BLaER1 treated with 17β-estradiol and CSF1 and Interleukin-3, amounts not matched to agents 10 nM and 100 nM (cell line): ENCODE data around the gene INPP5A.
A peak's percentile ranks its signal among the peaks of the same experiment; 100 is the strongest.

Experiments used
- H3K27ac ChIP-seq, 11 experiments: shearing (Covaris generic); formaldehyde crosslinking; 2 replicates each; pipeline ENCODE4 v1.8.1; 2022
- H3K27me3 ChIP-seq, 11 experiments: shearing (Covaris generic); formaldehyde crosslinking; 2 replicates each; pipeline ENCODE4 v1.8.1; 2022
- H3K36me3 ChIP-seq, 11 experiments: shearing (Covaris generic); formaldehyde crosslinking; 2 replicates each; pipeline ENCODE4 v1.8.1; 2022
- H3K4me1 ChIP-seq, 10 experiments: shearing (Covaris generic); formaldehyde crosslinking; 2 replicates each; pipeline ENCODE4 v1.8.1; 2022
- H3K4me2 ChIP-seq, 11 experiments: shearing (Covaris generic); formaldehyde crosslinking; 2 replicates each; pipeline ENCODE4 v1.8.1; 2022
- H3K4me3 ChIP-seq, 10 experiments: shearing (Covaris generic); formaldehyde crosslinking; 2 replicates each; pipeline ENCODE4 v1.8.1; 2022
- H3K9ac ChIP-seq, 11 experiments: shearing (Covaris generic); formaldehyde crosslinking; 2 replicates each; pipeline ENCODE4 v1.8.1; 2022
- H3K9me3 ChIP-seq, 11 experiments: shearing (Covaris generic); formaldehyde crosslinking; replicated peaks in 1 of 11; 2 replicates each; pipeline ENCODE4 v1.8.1; 2022
- H4K20me1 ChIP-seq, 11 experiments: shearing (Covaris generic); formaldehyde crosslinking; 2 replicates each; pipeline ENCODE4 v1.8.1; 2022
- Cebpa-rat ChIP-seq, 11 experiments: shearing (Covaris generic); IDR thresholded peaks; 2 replicates each; pipeline ENCODE4 v1.8.1; 2022

The INPP5A gene

GRCh38 chr10:132494866-132495630, 42.5 kb upstream of the INPP5A start:
- H3K27me3 ChIP-seq: peaks cover 13 to 38% (median 22%) of the 10 kb centered on the region in 11 experiments; a peak in 21 of 22 replicates
- H3K9me3 ChIP-seq: peaks cover 0 to 15% (median 10%) of the 10 kb centered on the region in 11 experiments; a peak in 11 of 22 replicates
- H4K20me1 ChIP-seq: peaks cover 0 to 16% (median 0%) of the 10 kb centered on the region in 11 experiments; a peak in 2 of 22 replicates
- H3K4me1 ChIP-seq: peaks cover 14 to 41% (median 31%) of the 10 kb centered on the region in 10 experiments
- no peak overlapping the region for H3K27ac ChIP-seq
- TF ChIP-seq Cebpa-rat (IDR thresholded peaks at IDR 0.05): no peak
- H3K9ac ChIP-seq: no peak overlapping the region
- no peak overlapping the region for H3K4me2 ChIP-seq
- no peak overlapping the region for H3K4me3 ChIP-seq
- no peaks in the 10 kb centered on the region for H3K36me3 ChIP-seq

- no peak for TF ChIP-seq Cebpa-rat (IDR thresholded peaks at IDR 0.05)
- H3K36me3 ChIP-seq: no peaks in the 10 kb centered on the region
Measured at GRCh38 chr10:132496360-132497062, 41.1 kb upstream of the INPP5A start.

GRCh38 chr10:132497063-132497680, 40.4 kb upstream of the INPP5A start:
- H3K9ac ChIP-seq: 0 out of 22 replicates have a peak overlapping the region, but pooled peaks of 3 of the 11 experiments have one; percentile 5 to 29 (median 7)
- TF ChIP-seq Cebpa-rat (IDR thresholded peaks at IDR 0.05): no peak
- no peaks in the 10 kb centered on the region for H3K36me3 ChIP-seq
- no peak overlapping the region for H3K27ac ChIP-seq
- no peaks in the 10 kb centered on the region for H3K9me3 ChIP-seq
- peaks cover 0 to 16% (median 0%) of the 10 kb centered on the region in 11 experiments; a peak in 2 of 22 replicates for H4K20me1 ChIP-seq
- peaks cover 14 to 58% (median 42%) of the 10 kb centered on the region in 10 experiments for H3K4me1 ChIP-seq
- H3K4me3 ChIP-seq: no peak overlapping the region
- peak overlapping the region; percentile 49 to 89 (median 77) for H3K4me2 ChIP-seq
- peaks cover 17 to 56% (median 30%) of the 10 kb centered on the region in 11 experiments; a peak in 21 of 22 replicates for H3K27me3 ChIP-seq

More at GRCh38 chr10:132496360-132497062, 41.1 kb upstream of the INPP5A start:
- no peak overlapping the region for H3K27ac ChIP-seq
- H3K27me3 ChIP-seq: peaks cover 17 to 50% (median 29%) of the 10 kb centered on the region in 11 experiments; a peak in 21 of 22 replicates
- peaks cover 0 to under 1% (median 0%) of the 10 kb centered on the region in 11 experiments; a peak in 2 of 22 replicates for H3K9me3 ChIP-seq
- H3K9ac ChIP-seq: 0 out of 22 replicates have a peak overlapping the region, but pooled peaks of 2 of the 11 experiments have one; percentile 5 to 7
- no peak overlapping the region for H3K4me3 ChIP-seq
- peak overlapping the region in 9 of 11 experiments; percentile 64 to 89 (median 79); a peak in 18 of 22 replicates for H3K4me2 ChIP-seq
- H3K4me1 ChIP-seq: peaks cover 14 to 52% (median 38%) of the 10 kb centered on the region in 10 experiments
- H4K20me1 ChIP-seq: peaks cover 0 to 16% (median 0%) of the 10 kb centered on the region in 11 experiments; a peak in 2 of 22 replicates

- H3K9me3 ChIP-seq: no peaks in the 10 kb centered on the region
- peaks cover 0 to 16% (median 0%) of the 10 kb centered on the region in 11 experiments; a peak in 2 of 22 replicates for H4K20me1 ChIP-seq
- H3K4me3 ChIP-seq: no peak overlapping the region
- no peak for TF ChIP-seq Cebpa-rat (IDR thresholded peaks at IDR 0.05)
- peaks cover 14 to 67% (median 49%) of the 10 kb centered on the region in 10 experiments for H3K4me1 ChIP-seq
- H3K4me2 ChIP-seq: peak overlapping the region; percentile 49 to 89 (median 77)
- H3K27me3 ChIP-seq: peaks cover 17 to 65% (median 38%) of the 10 kb centered on the region in 11 experiments; a peak in 21 of 22 replicates
- no peaks in the 10 kb centered on the region for H3K36me3 ChIP-seq
- no peak overlapping the region for H3K27ac ChIP-seq
- H3K9ac ChIP-seq: 0 out of 22 replicates have a peak overlapping the region, but pooled peaks of 1 of the 11 experiments have one; percentile 29
Measured at GRCh38 chr10:132497861-132498561, 39.6 kb upstream of the INPP5A start.

GRCh38 chr10:132498562-132499366, 38.8 kb upstream of the INPP5A start:
- no peak for TF ChIP-seq Cebpa-rat (IDR thresholded peaks at IDR 0.05)
- peak overlapping the region in 10 of 11 experiments; percentile 49 to 89 (median 78); a peak in 17 of 22 replicates for H3K4me2 ChIP-seq
- H3K4me3 ChIP-seq: no peak overlapping the region
- H3K4me1 ChIP-seq: peaks cover 14 to 72% (median 50%) of the 10 kb centered on the region in 10 experiments
- no peak overlapping the region for H3K9ac ChIP-seq
- H3K36me3 ChIP-seq: no peaks in the 10 kb centered on the region
- peaks cover 21 to 72% (median 46%) of the 10 kb centered on the region in 11 experiments for H3K27me3 ChIP-seq
- H3K9me3 ChIP-seq: no peaks in the 10 kb centered on the region
- no peak overlapping the region for H3K27ac ChIP-seq
- H4K20me1 ChIP-seq: peaks cover 0 to 16% (median 0%) of the 10 kb centered on the region in 11 experiments; a peak in 2 of 22 replicates

- H3K4me1 ChIP-seq: peaks cover 14 to 72% (median 50%) of the 10 kb centered on the region in 10 experiments
- H3K36me3 ChIP-seq: no peaks in the 10 kb centered on the region
- peak overlapping the region in 6 of 11 experiments; percentile 13 to 87 (median 68); a peak in 7 of 22 replicates for H3K4me2 ChIP-seq
- H4K20me1 ChIP-seq: peaks cover 0 to 16% (median 0%) of the 10 kb centered on the region in 11 experiments; a peak in 2 of 22 replicates
- H3K27me3 ChIP-seq: peaks cover 21 to 77% (median 46%) of the 10 kb centered on the region in 11 experiments
- no peaks in the 10 kb centered on the region for H3K9me3 ChIP-seq
- no peak overlapping the region for H3K9ac ChIP-seq
- H3K27ac ChIP-seq: no peak overlapping the region
- no peak for TF ChIP-seq Cebpa-rat (IDR thresholded peaks at IDR 0.05)
- no peak overlapping the region for H3K4me3 ChIP-seq
Measured at GRCh38 chr10:132499367-132499685, 38.3 kb upstream of the INPP5A start.

- Histone ChIP-seq H3K27ac (no peak overlapping the region), H3K4me3 (no peak overlapping the region), H3K9ac (no peak overlapping the region), H3K27me3 (peaks cover 21 to 77% (median 46%) of the 10 kb centered on the region in 11 experiments), H4K20me1 (peaks cover 0 to 16% (median 0%) of the 10 kb centered on the region in 11 experiments; a peak in 3 of 22 replicates), H3K4me2 (peak overlapping the region in 10 of 11 experiments; percentile 11 to 62 (median 36); a peak in 17 of 22 replicates), H3K4me1 (peaks cover 14 to 72% (median 50%) of the 10 kb centered on the region in 10 experiments), H3K36me3 (no peaks in the 10 kb centered on the region), H3K9me3 (no peaks in the 10 kb centered on the region)
- TF ChIP-seq Cebpa-rat (IDR thresholded peaks at IDR 0.05): no peak
Measured at GRCh38 chr10:132500781-132501415, 36.7 kb upstream of the INPP5A start.
